ENCODE measurements around the gene EPHB1. TPM values are rescaled to one million over a fixed set of nuclear protein-coding genes. Genes with fewer than 3 reads are reported as not detected.

The EPHB1 gene
- total RNA-seq, 1 donor from 2014 or later = 1.3 TPM

DNA sequence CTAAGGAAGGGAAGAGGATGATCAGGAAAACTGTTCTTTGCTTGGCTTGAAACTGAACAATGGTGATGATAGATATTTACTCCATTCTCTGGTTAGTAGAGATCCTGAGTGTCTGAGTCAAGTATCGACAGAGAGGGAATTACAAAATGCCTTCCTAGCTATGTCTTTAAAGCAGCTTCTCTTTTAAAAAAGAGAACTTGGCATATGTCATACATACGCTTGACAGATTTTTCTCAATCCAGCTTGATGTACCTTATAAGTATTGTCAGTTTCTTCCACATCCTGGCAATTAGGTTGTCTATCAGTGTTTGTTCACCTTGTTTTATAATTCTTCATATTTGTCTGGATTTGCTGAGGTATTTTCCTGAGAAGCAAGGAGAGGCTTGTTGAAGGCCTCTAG lies 5.0 kb upstream of the EPHB1 start:
- DNase-seq (ENCODE audit: low spot score in 2 of 2, unreplicated experiment in 2 of 2) = no peak
- Mint-ChIP-seq H3K36me3 (no peaks in the 10 kb centered on the region), H3K9me3 (no peaks in the 10 kb centered on the region), H3K4me1 (peaks cover 1% of the 10 kb centered on the region), H3K27ac (no peak overlapping the region), H3K4me3 (no peak overlapping the region), H3K27me3 (ENCODE audit: low read depth) (peaks cover 82% of the 10 kb centered on the region)
- TF ChIP-seq, protein P1, sequence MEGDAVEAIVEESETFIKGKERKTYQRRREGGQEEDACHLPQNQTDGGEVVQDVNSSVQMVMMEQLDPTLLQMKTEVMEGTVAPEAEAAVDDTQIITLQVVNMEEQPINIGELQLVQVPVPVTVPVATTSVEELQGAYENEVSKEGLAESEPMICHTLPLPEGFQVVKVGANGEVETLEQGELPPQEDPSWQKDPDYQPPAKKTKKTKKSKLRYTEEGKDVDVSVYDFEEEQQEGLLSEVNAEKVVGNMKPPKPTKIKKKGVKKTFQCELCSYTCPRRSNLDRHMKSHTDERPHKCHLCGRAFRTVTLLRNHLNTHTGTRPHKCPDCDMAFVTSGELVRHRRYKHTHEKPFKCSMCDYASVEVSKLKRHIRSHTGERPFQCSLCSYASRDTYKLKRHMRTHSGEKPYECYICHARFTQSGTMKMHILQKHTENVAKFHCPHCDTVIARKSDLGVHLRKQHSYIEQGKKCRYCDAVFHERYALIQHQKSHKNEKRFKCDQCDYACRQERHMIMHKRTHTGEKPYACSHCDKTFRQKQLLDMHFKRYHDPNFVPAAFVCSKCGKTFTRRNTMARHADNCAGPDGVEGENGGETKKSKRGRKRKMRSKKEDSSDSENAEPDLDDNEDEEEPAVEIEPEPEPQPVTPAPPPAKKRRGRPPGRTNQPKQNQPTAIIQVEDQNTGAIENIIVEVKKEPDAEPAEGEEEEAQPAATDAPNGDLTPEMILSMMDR (IDR thresholded peaks at IDR 0.05; ENCODE audit: unreplicated experiment) = no peak

DNA sequence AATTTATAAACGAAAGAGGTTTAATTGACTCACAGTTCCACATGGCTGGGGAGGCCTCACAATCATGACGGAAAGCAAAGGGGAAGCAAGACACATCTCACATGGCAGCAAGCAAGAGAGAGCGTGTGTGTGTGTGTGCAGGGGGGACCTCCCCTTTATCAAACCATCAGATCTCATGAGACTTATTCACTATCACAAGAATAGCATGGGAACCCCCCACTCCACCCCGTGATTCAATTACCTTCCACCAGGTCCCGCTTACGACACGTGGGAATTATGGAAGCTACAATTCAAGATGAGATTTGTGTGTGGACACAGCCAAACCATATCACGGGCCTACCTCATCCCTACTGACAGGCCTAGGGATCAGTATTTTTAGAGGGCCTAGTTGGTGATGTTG lies 3.1 kb upstream of the EPHB1 start:
- Mint-ChIP-seq H3K9me3 (no peaks in the 10 kb centered on the region), H3K36me3 (no peaks in the 10 kb centered on the region), H3K27ac (no peak overlapping the region), H3K4me1 (peaks cover 6% of the 10 kb centered on the region), H3K27me3 (ENCODE audit: low read depth) (peaks cover 94% of the 10 kb centered on the region), H3K4me3 (no peak overlapping the region)
- no peak for DNase-seq (ENCODE audit: low spot score in 2 of 2, unreplicated experiment in 2 of 2)
- TF ChIP-seq, protein P1 (IDR thresholded peaks at IDR 0.05; ENCODE audit: unreplicated experiment) = no peak

DNA sequence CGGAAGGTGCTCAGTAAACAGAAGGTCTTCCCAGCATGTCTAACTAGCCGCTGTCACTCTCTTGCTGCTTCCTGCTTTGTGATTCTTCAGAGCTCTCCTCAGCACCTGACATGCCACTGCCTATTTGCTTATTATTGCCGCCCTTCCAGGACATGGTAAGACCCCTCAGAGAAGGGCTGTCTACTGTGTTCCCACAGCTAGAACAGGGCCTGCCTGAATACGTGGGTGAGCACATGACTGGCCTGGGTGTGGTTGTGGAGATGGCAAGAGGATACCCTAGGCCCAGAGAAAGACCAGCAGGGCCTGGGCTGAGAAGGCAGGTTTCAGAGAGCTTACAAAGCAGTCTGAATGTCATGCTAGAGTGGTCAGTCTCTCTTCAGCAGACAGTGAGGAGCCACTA lies 2.4 kb upstream of the EPHB1 start:
- no peak overlapping the region for H3K4me3 Mint-ChIP-seq
- no peak for DNase-seq (ENCODE audit: low spot score in 2 of 2, unreplicated experiment in 2 of 2)
- H3K9me3 Mint-ChIP-seq = no peaks in the 10 kb centered on the region
- peaks cover 94% of the 10 kb centered on the region for H3K27me3 Mint-ChIP-seq (ENCODE audit: low read depth)
- H3K36me3 Mint-ChIP-seq = no peaks in the 10 kb centered on the region
- TF ChIP-seq, protein P1 (IDR thresholded peaks at IDR 0.05; ENCODE audit: unreplicated experiment) = no peak
- H3K27ac Mint-ChIP-seq = no peak overlapping the region
- peaks cover 7% of the 10 kb centered on the region for H3K4me1 Mint-ChIP-seq

DNA sequence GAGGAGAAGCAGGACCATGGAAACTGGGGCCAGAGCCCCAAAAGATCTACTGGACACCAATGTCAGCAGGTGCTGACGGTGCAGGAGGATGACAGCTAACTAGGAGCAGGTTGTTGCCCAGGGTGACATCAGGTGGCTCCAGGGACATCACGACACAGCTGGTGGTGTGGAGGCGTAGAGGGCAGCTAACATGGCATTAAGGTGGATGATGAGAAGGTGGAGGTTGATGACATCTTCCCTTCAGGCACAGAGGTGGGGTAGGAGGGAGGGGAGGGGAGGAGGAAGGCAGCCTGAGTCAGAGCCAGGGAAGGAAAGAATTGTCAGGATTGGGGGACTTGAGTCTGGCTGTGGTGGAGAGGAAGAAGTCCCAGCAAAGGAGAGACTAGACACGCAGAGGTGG lies 1.5 kb upstream of the EPHB1 start:
- Mint-ChIP-seq H3K9me3 (no peaks in the 10 kb centered on the region), H3K36me3 (no peaks in the 10 kb centered on the region), H3K4me3 (no peak overlapping the region), H3K27ac (no peak overlapping the region), H3K27me3 (ENCODE audit: low read depth) (peaks cover 97% of the 10 kb centered on the region), H3K4me1 (peaks cover 7% of the 10 kb centered on the region)
- TF ChIP-seq, protein P1 (IDR thresholded peaks at IDR 0.05; ENCODE audit: unreplicated experiment) = no peak
- DNase-seq (ENCODE audit: low spot score in 2 of 2, unreplicated experiment in 2 of 2) = no peak

DNA sequence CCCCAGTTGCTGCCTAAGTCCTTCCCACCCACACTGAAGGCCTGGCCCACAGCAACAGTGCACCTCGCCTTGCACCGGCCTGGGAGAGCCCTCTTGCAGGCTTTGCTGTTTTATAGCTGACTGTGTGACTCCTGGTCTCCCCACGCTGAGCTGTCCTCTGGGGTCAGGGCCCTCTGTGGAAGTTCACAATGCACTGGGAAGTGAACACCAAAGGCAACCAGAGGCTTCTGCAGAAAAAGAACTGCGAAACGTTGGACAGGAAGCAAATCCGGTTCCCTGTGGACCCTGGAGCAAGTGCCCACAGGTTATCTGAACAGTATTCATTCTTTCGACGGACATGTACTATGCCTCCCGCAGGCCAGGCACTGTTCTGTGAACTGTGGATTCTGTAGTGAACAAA lies 737 bp upstream of the EPHB1 start:
- H3K9me3 Mint-ChIP-seq = no peaks in the 10 kb centered on the region
- no peak overlapping the region for H3K27ac Mint-ChIP-seq
- H3K4me1 Mint-ChIP-seq = peaks cover 7% of the 10 kb centered on the region
- H3K36me3 Mint-ChIP-seq = no peaks in the 10 kb centered on the region
- TF ChIP-seq, protein P1 (IDR thresholded peaks at IDR 0.05; ENCODE audit: unreplicated experiment) = no peak
- H3K4me3 Mint-ChIP-seq = peak overlapping the region; percentile 80
- peaks cover 97% of the 10 kb centered on the region for H3K27me3 Mint-ChIP-seq (ENCODE audit: low read depth)
- DNase-seq (ENCODE audit: low spot score in 2 of 2, unreplicated experiment in 2 of 2) = no peak

DNA sequence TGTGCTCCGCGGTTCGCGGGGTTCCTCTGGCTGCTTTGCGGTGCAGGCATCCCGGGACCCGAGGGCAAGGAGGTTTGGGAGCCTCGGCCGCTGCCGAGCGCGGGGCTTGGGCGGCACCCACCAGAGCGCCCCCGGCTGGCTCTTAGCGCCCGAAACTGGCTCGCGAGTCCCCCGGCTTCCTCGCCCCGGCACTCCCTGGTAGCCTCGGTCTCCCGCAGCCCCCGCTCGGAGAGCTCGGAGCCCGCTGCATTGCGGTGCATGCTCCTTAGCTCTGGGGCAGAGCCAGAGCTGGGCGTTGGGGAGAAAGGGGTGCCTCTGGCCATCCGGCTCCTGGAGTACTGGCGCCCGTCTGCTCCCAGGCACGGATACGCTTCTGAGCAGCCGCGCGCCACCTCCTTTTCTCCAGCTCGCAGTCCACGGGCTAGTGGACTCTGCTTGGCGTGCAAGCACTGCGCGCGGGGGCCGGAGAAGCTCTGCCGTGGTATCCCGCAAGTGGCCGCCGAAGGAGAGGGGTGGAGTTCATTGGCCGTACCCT lies 753 bp downstream of the EPHB1 start:
- peak in 1 of 2 experiments; percentile 53 for DNase-seq (ENCODE audit: low spot score in 2 of 2, unreplicated experiment in 2 of 2)
- H3K27ac Mint-ChIP-seq = no peak overlapping the region
- H3K4me3 Mint-ChIP-seq = peak overlapping the region; percentile 80
- H3K9me3 Mint-ChIP-seq = no peaks in the 10 kb centered on the region
- TF ChIP-seq, protein P1 (IDR thresholded peaks at IDR 0.05; ENCODE audit: unreplicated experiment) = no peak
- peaks cover 97% of the 10 kb centered on the region for H3K27me3 Mint-ChIP-seq (ENCODE audit: low read depth)
- H3K4me1 Mint-ChIP-seq = peaks cover 7% of the 10 kb centered on the region
- H3K36me3 Mint-ChIP-seq = no peaks in the 10 kb centered on the region
